GM10847 (cell line): ENCODE measurements around the gene ADAM15.

ENCODE experiments used
- POLR2A ChIP-seq: IDR thresholded peaks from 2 replicates; pipeline ENCODE4 v1.6.1; 2011; ENCODE audit not compliant: insufficient read length; ENCODE audit errors: extremely low read depth

The ADAM15 gene

GRCh38 chr1:155091071-155092051 is 40.2 kb downstream of the ADAM15 start:
- TF ChIP-seq POLR2A, result no peak

GRCh38 chr1:155092131-155092530 is 41.0 kb downstream of the ADAM15 start:
- TF ChIP-seq POLR2A, result no peak

- no peak for TF ChIP-seq POLR2A
Observed at GRCh38 chr1:155092641-155093040, 41.5 kb downstream of the ADAM15 start.

DNA sequence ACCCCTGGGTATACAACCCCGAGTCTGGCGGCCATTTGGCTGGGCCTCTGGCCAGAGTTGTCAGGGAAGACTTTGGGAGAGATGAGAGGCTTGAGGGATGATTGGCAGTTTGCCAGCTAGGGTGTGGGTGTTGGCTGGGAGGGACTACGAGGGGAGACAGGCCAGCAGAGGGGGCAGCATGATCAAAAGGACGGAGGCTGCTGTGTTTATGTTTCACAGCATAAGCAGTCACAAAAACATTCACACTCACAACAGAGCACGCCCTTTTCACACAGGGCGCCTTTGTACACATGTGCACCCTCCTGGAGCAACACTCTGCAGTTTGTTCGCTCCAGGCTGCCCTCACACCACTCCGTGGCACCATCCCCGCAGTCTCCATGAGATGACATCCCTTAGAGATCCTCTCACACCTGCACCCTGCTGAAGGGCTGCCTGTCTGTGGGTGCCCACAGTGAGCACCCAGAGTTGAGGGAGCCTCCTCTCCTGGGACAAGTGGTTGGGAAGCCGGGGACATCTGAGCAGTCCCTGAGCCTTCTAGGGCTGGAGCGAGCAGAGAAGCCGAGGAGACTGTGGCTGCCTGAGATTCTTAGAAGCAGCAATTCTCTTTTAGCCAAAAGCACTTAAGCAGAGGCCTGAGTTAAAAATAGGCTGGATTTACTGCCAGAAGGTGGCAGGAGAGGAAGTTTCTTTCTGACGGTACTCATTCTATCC is 43.0 kb downstream of the ADAM15 start:
- no peak for TF ChIP-seq POLR2A

DNA sequence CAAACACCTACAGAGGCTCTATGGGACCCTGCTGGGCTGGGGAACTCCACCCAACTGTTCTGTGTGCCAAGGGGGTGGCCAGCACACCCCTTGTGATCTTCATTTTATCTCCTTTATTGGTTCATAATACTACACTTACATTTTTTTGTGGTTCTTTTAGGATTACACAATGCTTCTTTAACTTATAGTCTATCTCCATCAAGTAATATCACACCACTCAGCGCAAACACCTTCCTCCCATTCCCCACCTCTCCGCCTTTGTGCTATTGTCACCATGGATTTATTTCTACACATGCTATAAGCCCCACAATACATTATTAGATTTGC is 43.5 kb downstream of the ADAM15 start:
- TF ChIP-seq POLR2A, result no peak

- no peak for TF ChIP-seq POLR2A
Observed at GRCh38 chr1:155099331-155099730, 48.2 kb downstream of the ADAM15 start.

DNA sequence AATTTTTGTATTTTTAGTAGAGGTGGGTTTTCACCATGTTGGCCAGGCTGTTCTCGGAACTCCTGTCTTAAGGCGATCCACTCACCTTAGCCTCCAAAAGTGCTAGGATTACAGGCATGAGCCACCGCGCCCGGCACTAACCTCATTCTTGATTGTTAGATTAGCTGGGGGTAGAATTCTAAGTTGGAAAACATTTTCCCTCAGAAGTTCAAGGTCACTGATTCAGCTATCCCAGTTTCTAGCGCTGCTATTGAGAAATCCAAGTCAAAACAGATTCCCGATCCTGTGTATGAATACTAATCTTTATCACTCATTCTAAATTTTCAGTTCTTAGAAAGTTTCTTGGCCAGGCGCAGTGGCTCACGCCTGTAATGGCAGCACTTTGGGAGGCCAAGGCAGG is 52.2 kb downstream of the ADAM15 start:
- no peak for TF ChIP-seq POLR2A

GRCh38 chr1:155104605-155105534 is 53.8 kb downstream of the ADAM15 start:
- no peak for TF ChIP-seq POLR2A

DNA sequence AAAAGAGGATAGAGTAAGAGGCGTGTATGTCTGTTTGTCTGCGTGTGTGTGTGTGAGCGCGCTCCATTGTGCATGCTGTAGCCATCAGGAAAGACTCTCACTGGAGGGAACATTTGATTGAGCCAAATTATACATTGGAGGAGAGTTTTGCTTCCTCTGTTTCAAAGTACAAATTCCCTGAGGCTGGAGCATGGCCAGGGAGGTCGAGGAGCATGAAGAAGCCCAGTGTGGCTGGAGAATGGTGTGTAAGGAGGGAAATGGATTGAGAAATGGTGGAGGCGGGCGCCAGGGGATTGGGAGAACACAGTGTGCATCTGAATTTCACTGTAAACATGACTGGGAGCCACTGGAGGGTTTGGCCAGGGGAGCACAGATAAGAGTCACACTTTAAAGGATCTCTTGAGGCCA is 54.5 kb downstream of the ADAM15 start:
- TF ChIP-seq POLR2A, result no peak

DNA sequence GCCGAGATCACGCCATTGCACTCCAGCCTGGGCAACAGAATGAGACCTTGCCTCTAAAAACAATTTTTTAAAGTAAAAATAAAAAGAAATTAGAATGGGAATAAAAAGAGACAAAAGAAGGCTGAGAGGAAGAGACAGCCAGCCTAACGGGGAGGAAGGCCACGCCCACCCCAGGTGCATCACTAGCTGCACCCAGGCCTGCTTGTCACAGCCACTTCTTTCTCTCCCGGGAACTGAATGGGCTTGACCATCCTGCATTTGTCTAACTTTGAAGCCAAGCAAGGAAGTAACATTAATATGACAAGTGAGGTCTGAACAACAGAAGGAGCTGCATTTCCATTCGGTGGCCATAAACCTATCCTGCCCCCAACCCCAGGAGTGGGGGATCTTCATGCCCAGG is 55.7 kb downstream of the ADAM15 start:
- no peak for TF ChIP-seq POLR2A

GRCh38 chr1:155107309-155108264 is 56.5 kb downstream of the ADAM15 start:
- no peak for TF ChIP-seq POLR2A

GRCh38 chr1:155108296-155108695 is 57.2 kb downstream of the ADAM15 start:
- TF ChIP-seq POLR2A, result no peak

DNA sequence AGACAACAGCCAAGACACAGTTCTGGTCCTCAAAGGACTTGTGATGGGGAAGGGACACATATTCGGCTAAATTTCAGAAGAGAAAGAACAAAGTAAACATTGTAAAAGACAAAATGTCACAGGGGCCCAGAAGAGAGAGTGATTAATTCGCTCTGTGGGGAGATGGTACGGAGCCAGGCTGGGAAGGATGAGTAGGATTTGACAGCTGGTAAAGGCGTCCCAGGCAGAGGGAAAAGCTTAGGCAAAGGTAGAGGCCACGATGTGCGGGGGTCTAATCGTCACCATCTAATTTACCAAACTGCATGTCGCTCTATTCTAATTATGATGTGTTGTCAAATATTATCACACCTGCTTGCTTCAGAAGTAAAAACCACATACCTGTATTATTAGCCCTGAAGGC is 59.3 kb downstream of the ADAM15 start:
- no peak for TF ChIP-seq POLR2A

DNA sequence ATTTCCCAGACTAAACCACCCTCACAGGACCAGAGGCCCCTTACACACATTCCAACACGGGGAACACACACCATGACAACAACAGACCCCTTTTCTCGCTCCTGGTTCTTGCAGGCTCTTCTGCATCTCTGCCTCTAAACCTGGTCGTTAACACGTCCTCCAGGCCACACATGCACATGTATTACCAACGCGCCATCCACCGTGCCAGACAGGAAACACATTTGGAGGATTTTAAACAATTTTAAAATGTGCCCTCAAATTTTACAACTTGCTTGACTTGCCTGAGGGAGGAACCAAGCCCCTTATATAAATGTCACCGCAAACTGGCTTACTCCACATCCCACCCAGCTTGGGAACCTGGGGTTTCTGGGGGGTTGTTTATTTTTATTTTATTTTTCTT is 59.7 kb downstream of the ADAM15 start:
- no peak for TF ChIP-seq POLR2A
